A549 (cell line): Measurements from ENCODE around the gene RPS8. TPM values are rescaled to one million over a fixed set of nuclear protein-coding genes. Genes with fewer than 3 reads are reported as not detected.
"Not testable (repeated sequence)": the region's sequence is repeated elsewhere in the genome, so short reads cannot be mapped to it uniquely, and the experiment has no call there.

Experiments
- ATAC-seq, 2 experiments: fragments of 200-7000 bp in 1 of 2; fragments of >200 bp in 1 of 2; cut with Nextera tagmentation in 1 of 2; cut with Tn5 transposase in 1 of 2; 3 replicates each; pipeline versions ENCODE4 v1.8.0 to v1.9.1; 2018 to 2020; ENCODE audit warnings: mild to moderate bottlenecking in 1 of 2, moderate library complexity in 1 of 2
- CTCF ChIA-PET: fragments of 300-600 bp; sonication (Branson Sonifier 250); formaldehyde crosslinking; extraction: SDS; loops from one replicate; lab custom pipeline; 2021; ENCODE audit warnings: antibody characterized with exemption, inconsistent platforms; lab: Yijun Ruan, JAX
- POLR2A ChIA-PET: fragments of 350-600 bp; formaldehyde crosslinking; extraction: SDS; loops from one replicate; lab custom pipeline; 2021; ENCODE audit warnings: antibody characterized with exemption, inconsistent platforms; lab: Yijun Ruan, JAX
- DNase-seq, 2 experiments: peaks; one replicate each; pipeline versions ENCODE4 v3.0.0 to v3.0.0-alpha.2; 2011 to 2016; ENCODE audit warnings: low read depth in 1 of 2, low spot score in 1 of 2
- FAIRE-seq: peaks from 2 replicates; lab custom pipeline; 2011; peaks lifted over from hg19 to GRCh38; lab: Jason Lieb, UNC
- H3K27ac ChIP-seq, 2 experiments: fragments of >200 bp; sonication (Bioruptor Twin); formaldehyde crosslinking; 3 replicates each; pipeline ENCODE4 v1.5.1; 2016 to 2017
- H3K4me1 ChIP-seq: fragments of >200 bp; sonication (Bioruptor Twin); formaldehyde crosslinking; 3 replicates; pipeline ENCODE4 v1.6.1; 2016
- H3K4me2 ChIP-seq: fragments of >200 bp; sonication (Bioruptor Twin); formaldehyde crosslinking; 3 replicates; pipeline ENCODE4 v1.6.1; 2016
- H3K4me3 ChIP-seq: fragments of >200 bp; sonication (Bioruptor Twin); formaldehyde crosslinking; 3 replicates; pipeline ENCODE4 v1.5.1; 2016
- H3K9me3 ChIP-seq: fragments of >200 bp; sonication (Bioruptor Twin); formaldehyde crosslinking; 3 replicates; pipeline ENCODE4 v1.6.1; 2016
- CBX2 ChIP-seq: fragments of 200-600 bp; sonication (generic); IDR thresholded peaks from 2 replicates; pipeline ENCODE4 v1.6.1; 2016; ENCODE audit warnings: low read depth, mild to moderate bottlenecking, borderline replicate concordance
- CBX8 ChIP-seq: fragments of 200-600 bp; sonication (generic); IDR thresholded peaks from 2 replicates; pipeline ENCODE4 v1.6.1; 2016
- CHD4 ChIP-seq: fragments of 200-600 bp; sonication (generic); IDR thresholded peaks from 2 replicates; pipeline ENCODE4 v1.6.1; 2016; ENCODE audit warnings: antibody characterized with exemption, mild to moderate bottlenecking, borderline replicate concordance
- EHMT2 ChIP-seq: fragments of 200-600 bp; sonication (generic); IDR thresholded peaks from 2 replicates; pipeline ENCODE4 v1.6.1; 2016; ENCODE audit warnings: antibody characterized with exemption, low read depth, mild to moderate bottlenecking, moderate library complexity
- ELK1 ChIP-seq: fragments of 150-350 bp; IDR thresholded peaks from 2 replicates; pipeline ENCODE4 v1.6.1; 2014; ENCODE audit warnings: low read depth, mild to moderate bottlenecking, low read length
- ESRRA ChIP-seq: fragments of 150-350 bp; IDR thresholded peaks from 2 replicates; pipeline ENCODE4 v1.6.1; 2014; ENCODE audit warnings: mild to moderate bottlenecking, low read length, borderline replicate concordance
- FOSB ChIP-seq: fragments of 250-450 bp; sonication (Bioruptor Pico); IDR thresholded peaks from 2 replicates; pipeline ENCODE4 v1.5.0; 2020; ENCODE audit warnings: mild to moderate bottlenecking, moderate library complexity
- FOSL2 ChIP-seq, 2 experiments: fragments of 450-650 bp in 1 of 2; fragments of >200 bp in 1 of 2; sonication (Bioruptor Twin) in 1 of 2; formaldehyde crosslinking; IDR thresholded peaks; 2 replicates each; pipeline versions ENCODE4 v1.5.0 to v1.6.1; 2016 to 2020; ENCODE audit warnings: mild to moderate bottlenecking in 1 of 2, moderate library complexity in 1 of 2
- GATA3 ChIP-seq: IDR thresholded peaks from 2 replicates; pipeline ENCODE4 v1.6.1; 2012; ENCODE audit warnings: borderline replicate concordance
- KDM5A ChIP-seq: fragments of 200-600 bp; sonication (generic); IDR thresholded peaks from 2 replicates; pipeline ENCODE4 v1.6.1; 2016; ENCODE audit warnings: antibody characterized with exemption, mild to moderate bottlenecking
- MAFK ChIP-seq: fragments of 450-650 bp; IDR thresholded peaks from 2 replicates; pipeline ENCODE4 v1.6.1; 2014; ENCODE audit not compliant: partially characterized antibody
- NPAS2 ChIP-seq: fragments of 250-450 bp; sonication (Bioruptor Pico); IDR thresholded peaks from 2 replicates; pipeline ENCODE4 v1.8.0; 2022; ENCODE audit warnings: mild to moderate bottlenecking, moderate library complexity, borderline replicate concordance
- NR3C1 ChIP-seq: fragments of >200 bp; sonication (Bioruptor Twin); formaldehyde crosslinking; IDR thresholded peaks from 3 replicates; pipeline ENCODE4 v1.6.1; 2017
- PHF8 ChIP-seq: fragments of 200-600 bp; sonication (generic); IDR thresholded peaks from 2 replicates; pipeline ENCODE4 v1.6.1; 2016; ENCODE audit warnings: low read depth, mild to moderate bottlenecking, antibody characterized with exemption, moderate library complexity, borderline replicate concordance
- POLR2AphosphoS2 ChIP-seq: conservative IDR thresholded peaks from 2 replicates; pipeline ENCODE4 v1.6.1; 2012; ENCODE audit warnings: low read length, improper control_type of control experiment, inconsistent platforms
- RARB ChIP-seq: fragments of 250-450 bp; sonication (Bioruptor Pico); IDR thresholded peaks from 2 replicates; pipeline ENCODE4 v1.8.0; 2021; ENCODE audit warnings: mild to moderate bottlenecking, moderate library complexity
- RFX5 ChIP-seq: fragments of 450-650 bp; IDR thresholded peaks from 2 replicates; pipeline ENCODE4 v1.7.1; 2014; ENCODE audit warnings: antibody characterized with exemption, mild to moderate bottlenecking, moderate library complexity
- SREBF2 ChIP-seq: fragments of 450-650 bp; IDR thresholded peaks from 2 replicates; pipeline ENCODE4 v1.6.1; 2014; ENCODE audit warnings: mild to moderate bottlenecking, moderate library complexity
- WGBS: methylation state at CpG from one replicate; pipeline ENCODE4 v1.1.6; 2017; ENCODE audit errors: missing lambda C conversion rate; 5-methylcytosine and 5-hydroxymethylcytosine counted together
- polyA plus RNA-seq, 4 experiments: library from polyadenylated mRNA; depleted of rRNA in 3 of 4; stranded (reverse); fragments of >200 nt; fragmentation: RNase III in 1 of 4; extraction: RNeasy Plus Mini Kit Qiagen cat#74134 plus additional on column Dnase treatment in 1 of 4; gene quantifications; 2 replicates in 3 of 4; 3 replicates in 1 of 4; pipeline ENCODE4 v1.2.3, GENCODE V29; 2011 to 2017
- TF ChIP-seq, protein P1 (sequence below): IDR thresholded peaks from 2 replicates; pipeline ENCODE4 v1.6.1; 2012
- TF ChIP-seq, protein P2 (sequence below): fragments of >200 bp; sonication (Bioruptor Twin); formaldehyde crosslinking; IDR thresholded peaks from 3 replicates; pipeline ENCODE4 v1.5.1; 2016

The RPS8 gene
- polyA plus RNA-seq, 2 of the 4 experiments (the other 2 are of a cell fraction), result 1,577 to 1,820 TPM

DNA sequence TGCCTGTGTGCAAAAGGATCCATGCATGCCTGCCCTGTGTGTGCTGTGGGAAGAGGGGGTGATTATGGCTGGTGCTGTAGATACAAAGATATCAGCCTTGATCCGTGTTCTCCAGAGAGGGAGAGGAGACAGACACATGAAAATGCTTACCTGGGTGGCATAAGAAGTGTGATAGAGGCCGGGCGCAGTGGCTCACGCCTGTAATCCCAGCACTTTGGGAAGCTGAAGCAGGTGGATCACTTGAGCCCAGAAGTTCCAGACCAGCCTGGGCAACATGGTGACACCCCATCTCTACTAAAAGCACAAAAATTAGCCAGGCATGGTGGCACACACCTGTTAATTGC is 35.4 kb downstream of the RPS8 start:
- TF ChIP-seq POLR2AphosphoS2, result 0 out of 2 replicates have a peak, but pooled peaks have one; percentile 38
- TF ChIP-seq, all 56 proteins: peak for 1; not testable (repeated sequence) for 55
- WGBS, result 96% methylated on average over 4 of the region's 4 CpGs
- FAIRE-seq, ATAC-seq, H3K4me3 ChIP-seq, H3K9me3 ChIP-seq, DNase-seq: not testable (repeated sequence)
- ChIA-PET CTCF (interaction anchor here (5.8 kb wide), 1 partner anchor 11 kb away, joined by 41 read pairs; the partner anchor contains the start of gene PLK3), POLR2A (interaction anchor here (3.4 kb wide), 1 partner anchor 10 kb away, joined by 40 read pairs; the partner anchor contains the start of gene PLK3)
- H3K4me2 ChIP-seq, result peak overlapping the region; percentile 81
- H3K27ac ChIP-seq, result peak overlapping the region; percentile 98 to 99
- H3K4me1 ChIP-seq, result peaks cover 80% of the 10 kb centered on the region

DNA sequence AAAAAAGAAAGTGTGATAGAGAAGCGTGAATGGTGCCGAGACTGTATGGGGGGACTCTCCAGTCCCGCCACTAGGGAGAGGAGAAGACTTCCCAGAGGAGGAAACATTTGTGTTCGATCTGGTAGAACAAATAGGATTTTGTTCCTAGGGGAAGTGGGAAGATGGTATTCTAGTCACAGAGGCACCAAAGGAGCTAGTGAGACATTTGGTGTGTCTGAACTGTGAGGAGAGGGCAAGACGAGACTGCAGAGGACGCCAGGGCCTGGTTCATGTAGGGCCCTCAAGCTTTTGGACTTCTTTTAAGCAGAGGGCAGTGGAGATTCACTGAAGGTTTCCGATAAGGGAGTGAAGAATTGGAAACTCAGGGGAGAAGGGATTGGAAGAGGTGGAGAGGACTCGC is 35.9 kb downstream of the RPS8 start:
- H3K27ac ChIP-seq, result peak overlapping the region; percentile 41 to 98
- POLR2A ChIA-PET, result interaction anchor here (4.0 kb wide), 1 partner anchor 11 kb away, joined by 34 read pairs; the partner anchor contains the start of gene PLK3
- TF ChIP-seq CHD4 (no peak), CBX8 (no peak), POLR2AphosphoS2 (no peak), NPAS2 (CRISPR knock-in tag) (no peak), FOSL2 (IDR thresholded peaks at IDR 0.05) (no peak), FOSL2 (CRISPR knock-in tag; IDR thresholded peaks at IDR 0.05) (no peak), FOSB (no peak), MAFK (no peak), RFX5 (no peak), ESRRA (no peak), GATA3 (no peak), PHF8 (no peak), CBX2 (no peak), SREBF2 (no peak), RARB (CRISPR knock-in tag) (no peak), KDM5A (no peak), ELK1 (no peak), EHMT2 (no peak), NR3C1 (no peak)
- TF ChIP-seq, protein P1, sequence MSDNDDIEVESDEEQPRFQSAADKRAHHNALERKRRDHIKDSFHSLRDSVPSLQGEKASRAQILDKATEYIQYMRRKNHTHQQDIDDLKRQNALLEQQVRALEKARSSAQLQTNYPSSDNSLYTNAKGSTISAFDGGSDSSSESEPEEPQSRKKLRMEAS, result no peak
- TF ChIP-seq, protein P2, sequence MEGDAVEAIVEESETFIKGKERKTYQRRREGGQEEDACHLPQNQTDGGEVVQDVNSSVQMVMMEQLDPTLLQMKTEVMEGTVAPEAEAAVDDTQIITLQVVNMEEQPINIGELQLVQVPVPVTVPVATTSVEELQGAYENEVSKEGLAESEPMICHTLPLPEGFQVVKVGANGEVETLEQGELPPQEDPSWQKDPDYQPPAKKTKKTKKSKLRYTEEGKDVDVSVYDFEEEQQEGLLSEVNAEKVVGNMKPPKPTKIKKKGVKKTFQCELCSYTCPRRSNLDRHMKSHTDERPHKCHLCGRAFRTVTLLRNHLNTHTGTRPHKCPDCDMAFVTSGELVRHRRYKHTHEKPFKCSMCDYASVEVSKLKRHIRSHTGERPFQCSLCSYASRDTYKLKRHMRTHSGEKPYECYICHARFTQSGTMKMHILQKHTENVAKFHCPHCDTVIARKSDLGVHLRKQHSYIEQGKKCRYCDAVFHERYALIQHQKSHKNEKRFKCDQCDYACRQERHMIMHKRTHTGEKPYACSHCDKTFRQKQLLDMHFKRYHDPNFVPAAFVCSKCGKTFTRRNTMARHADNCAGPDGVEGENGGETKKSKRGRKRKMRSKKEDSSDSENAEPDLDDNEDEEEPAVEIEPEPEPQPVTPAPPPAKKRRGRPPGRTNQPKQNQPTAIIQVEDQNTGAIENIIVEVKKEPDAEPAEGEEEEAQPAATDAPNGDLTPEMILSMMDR, result no peak
- DNase-seq (no peak), FAIRE-seq (no peak), ATAC-seq (no peak)
- no peaks in the 10 kb centered on the region for H3K9me3 ChIP-seq
- CTCF ChIA-PET, result interaction anchor here (5.8 kb wide), 1 partner anchor 12 kb away, joined by 41 read pairs; the partner anchor contains the start of gene PLK3
- 91% methylated on average over 8 of the region's 8 CpGs for WGBS
- no peak overlapping the region for H3K4me3 ChIP-seq
- peak overlapping the region; percentile 24 for H3K4me2 ChIP-seq
- H3K4me1 ChIP-seq, result peaks cover 75% of the 10 kb centered on the region
